ENCODE measurements around the gene SHB.

DNA sequence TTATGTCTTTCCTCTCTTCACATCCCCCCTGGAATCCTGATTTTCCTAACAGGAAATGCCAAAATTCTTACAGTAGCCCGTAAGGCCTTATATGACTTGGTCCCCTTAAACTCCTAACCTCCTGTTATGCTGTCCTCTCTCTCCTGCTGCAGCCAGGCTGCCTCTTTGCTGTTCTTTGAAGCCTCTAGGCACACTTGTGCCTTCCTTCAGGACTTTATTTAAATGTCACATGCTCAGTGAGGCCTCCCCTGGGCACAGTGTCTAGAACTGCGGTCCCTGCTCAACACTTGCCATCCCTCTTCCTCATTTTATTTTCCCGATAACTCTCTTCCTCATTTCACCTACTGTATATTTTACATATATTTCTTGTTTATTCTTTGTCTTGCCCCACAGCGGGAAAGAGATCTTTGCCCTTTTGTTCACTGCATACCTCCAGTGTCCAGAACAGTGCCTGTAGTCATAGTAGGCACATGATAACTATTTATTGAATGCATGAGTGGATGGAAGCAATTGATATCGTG is 5.5 kb upstream of the SHB start:
- TF ChIP-seq, protein P1, sequence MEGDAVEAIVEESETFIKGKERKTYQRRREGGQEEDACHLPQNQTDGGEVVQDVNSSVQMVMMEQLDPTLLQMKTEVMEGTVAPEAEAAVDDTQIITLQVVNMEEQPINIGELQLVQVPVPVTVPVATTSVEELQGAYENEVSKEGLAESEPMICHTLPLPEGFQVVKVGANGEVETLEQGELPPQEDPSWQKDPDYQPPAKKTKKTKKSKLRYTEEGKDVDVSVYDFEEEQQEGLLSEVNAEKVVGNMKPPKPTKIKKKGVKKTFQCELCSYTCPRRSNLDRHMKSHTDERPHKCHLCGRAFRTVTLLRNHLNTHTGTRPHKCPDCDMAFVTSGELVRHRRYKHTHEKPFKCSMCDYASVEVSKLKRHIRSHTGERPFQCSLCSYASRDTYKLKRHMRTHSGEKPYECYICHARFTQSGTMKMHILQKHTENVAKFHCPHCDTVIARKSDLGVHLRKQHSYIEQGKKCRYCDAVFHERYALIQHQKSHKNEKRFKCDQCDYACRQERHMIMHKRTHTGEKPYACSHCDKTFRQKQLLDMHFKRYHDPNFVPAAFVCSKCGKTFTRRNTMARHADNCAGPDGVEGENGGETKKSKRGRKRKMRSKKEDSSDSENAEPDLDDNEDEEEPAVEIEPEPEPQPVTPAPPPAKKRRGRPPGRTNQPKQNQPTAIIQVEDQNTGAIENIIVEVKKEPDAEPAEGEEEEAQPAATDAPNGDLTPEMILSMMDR (IDR thresholded peaks at IDR 0.05; ENCODE audit: insufficient read depth, low read length, poor library complexity, severe bottlenecking): no peak
- no peak for TF ChIP-seq EZH2phosphoT487 (conservative IDR thresholded peaks at IDR 0.05; ENCODE audit: low read length)
